ENCODE data around the gene NFKBIZ.

Gene NFKBIZ

DNA sequence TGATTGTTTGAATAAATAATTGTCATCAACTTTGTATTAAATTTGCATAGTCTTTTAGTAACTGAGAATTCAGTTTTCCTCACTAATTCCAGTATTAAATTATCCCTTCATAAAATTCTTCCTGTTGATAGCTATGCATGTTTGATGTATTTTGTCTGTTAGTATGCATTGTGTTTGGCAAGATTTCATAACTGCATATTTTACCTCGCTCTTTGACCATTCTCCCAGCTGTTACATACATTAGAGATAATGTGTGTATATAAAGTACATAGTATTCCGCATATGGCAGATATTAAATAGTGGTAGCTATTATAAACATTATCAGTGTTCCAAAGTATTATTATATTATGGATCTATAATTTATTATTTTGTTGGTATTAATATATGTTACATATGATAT is 10.6 kb upstream of the NFKBIZ start:
- TF ChIP-seq, protein P1, sequence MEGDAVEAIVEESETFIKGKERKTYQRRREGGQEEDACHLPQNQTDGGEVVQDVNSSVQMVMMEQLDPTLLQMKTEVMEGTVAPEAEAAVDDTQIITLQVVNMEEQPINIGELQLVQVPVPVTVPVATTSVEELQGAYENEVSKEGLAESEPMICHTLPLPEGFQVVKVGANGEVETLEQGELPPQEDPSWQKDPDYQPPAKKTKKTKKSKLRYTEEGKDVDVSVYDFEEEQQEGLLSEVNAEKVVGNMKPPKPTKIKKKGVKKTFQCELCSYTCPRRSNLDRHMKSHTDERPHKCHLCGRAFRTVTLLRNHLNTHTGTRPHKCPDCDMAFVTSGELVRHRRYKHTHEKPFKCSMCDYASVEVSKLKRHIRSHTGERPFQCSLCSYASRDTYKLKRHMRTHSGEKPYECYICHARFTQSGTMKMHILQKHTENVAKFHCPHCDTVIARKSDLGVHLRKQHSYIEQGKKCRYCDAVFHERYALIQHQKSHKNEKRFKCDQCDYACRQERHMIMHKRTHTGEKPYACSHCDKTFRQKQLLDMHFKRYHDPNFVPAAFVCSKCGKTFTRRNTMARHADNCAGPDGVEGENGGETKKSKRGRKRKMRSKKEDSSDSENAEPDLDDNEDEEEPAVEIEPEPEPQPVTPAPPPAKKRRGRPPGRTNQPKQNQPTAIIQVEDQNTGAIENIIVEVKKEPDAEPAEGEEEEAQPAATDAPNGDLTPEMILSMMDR (conservative IDR thresholded peaks at IDR 0.05; ENCODE audit: low read depth), result no peak
- ChIA-PET POLR2A (ENCODE audit: low non-redundant PET) (no interaction called here), CTCF (no interaction called here)
- no peak for DNase-seq (ENCODE audit: low spot score)
- H3K27ac ChIP-seq, result no peak overlapping the region

DNA sequence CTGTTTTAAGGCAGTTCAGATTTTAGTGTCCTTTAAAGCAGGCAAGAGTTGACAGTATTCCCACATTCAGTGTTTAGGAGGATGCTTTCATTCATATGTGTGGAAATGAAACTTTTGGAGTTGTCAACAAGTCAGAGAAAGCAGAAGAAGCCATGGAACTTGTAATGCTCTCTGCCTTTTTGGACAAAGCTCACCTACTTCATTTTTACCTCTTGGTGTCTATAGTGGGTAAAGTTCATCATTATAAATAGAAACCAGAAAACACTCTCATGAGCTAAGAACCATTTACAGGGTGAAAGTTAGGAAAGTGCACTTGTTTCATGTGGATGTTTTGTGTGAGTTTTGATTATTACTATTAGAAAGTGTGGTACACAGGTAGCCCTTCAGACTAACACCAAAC is 9.2 kb upstream of the NFKBIZ start:
- TF ChIP-seq, protein P1 (conservative IDR thresholded peaks at IDR 0.05; ENCODE audit: low read depth), result no peak
- H3K27ac ChIP-seq, result no peak overlapping the region
- CTCF ChIA-PET, result no interaction called here
- no peak for DNase-seq (ENCODE audit: low spot score)
- POLR2A ChIA-PET (ENCODE audit: low non-redundant PET), result no interaction called here

DNA sequence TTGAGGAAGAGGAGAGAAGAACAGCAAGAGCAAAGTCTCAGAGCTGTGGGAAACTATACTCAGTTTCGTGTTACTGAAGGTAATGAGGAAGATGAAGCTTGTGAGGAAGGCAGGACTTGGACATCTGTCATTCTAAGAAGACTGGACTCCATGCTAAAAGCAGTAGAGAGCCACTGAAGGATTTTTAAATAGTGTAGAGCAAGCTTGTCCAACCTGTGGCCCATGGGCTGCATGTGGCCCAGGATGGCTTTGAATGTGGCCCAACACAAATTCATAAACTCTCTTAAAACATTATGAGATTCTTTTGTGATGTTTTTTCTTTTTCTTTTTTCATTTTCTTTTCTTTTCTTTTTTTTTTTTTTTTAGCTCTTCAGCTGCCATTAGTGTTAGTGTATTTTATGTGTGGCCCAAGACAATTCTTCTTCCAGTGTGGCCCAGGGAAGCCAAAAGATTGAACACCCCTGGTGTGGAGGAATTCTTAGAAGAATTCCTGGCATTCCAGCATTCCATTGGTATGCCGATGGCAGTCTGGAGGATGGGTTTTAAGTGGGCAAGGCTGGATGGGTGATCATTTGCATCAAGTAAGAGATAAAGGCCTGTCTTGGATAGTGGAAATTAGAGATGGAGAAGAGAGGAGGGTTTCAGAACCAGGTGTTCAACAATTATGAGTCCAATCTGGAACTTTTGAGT is 6.9 kb upstream of the NFKBIZ start:
- ChIA-PET CTCF (no interaction called here), POLR2A (ENCODE audit: low non-redundant PET) (no interaction called here)
- no peak for DNase-seq (ENCODE audit: low spot score)
- no peak overlapping the region for H3K27ac ChIP-seq
- TF ChIP-seq, protein P1 (conservative IDR thresholded peaks at IDR 0.05; ENCODE audit: low read depth), result no peak

DNA sequence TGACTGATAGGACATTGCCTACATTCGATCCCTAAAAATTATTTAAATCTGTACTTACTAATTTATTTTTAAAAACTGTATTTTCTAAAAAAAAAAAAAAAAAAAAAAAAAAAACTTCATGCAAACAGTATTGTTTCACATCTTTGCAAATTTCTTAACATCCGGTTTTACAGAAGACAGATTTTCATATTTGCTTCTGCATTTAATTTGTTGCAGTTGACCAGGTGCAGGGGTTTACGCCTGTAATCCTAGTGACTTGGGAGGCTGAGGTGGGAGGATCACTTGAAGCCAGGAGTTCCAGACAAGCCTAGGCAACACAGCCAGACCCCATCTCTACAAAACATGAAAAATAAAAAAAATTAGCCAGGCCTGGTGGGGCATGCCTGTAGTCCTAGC is 6.4 kb upstream of the NFKBIZ start:
- ChIA-PET CTCF (no interaction called here), POLR2A (ENCODE audit: low non-redundant PET) (no interaction called here)
- no peak overlapping the region for H3K27ac ChIP-seq
- TF ChIP-seq, protein P1 (conservative IDR thresholded peaks at IDR 0.05; ENCODE audit: low read depth), result no peak
- no peak for DNase-seq (ENCODE audit: low spot score)

DNA sequence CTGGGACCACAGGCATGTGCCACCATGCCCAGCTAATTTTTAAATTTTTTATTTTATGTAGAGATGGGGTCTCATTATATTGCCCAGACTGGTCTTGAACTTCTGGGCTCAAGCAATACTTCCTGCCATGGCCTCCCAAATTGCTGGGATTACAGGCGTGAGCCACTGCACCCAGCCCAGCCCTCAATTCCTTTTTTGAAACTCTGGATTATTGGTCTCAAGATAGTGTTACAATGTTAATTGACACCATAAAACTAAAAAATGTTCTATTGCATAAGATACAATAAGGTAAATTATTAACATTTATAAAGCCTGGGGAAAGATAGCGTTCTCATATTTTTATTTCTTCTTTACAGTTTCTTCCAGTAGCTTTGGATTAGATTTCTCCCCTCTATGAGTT is 3.9 kb upstream of the NFKBIZ start:
- ChIA-PET CTCF (no interaction called here), POLR2A (ENCODE audit: low non-redundant PET) (no interaction called here)
- H3K27ac ChIP-seq, result no peak overlapping the region
- TF ChIP-seq, protein P1 (conservative IDR thresholded peaks at IDR 0.05; ENCODE audit: low read depth), result no peak
- DNase-seq (ENCODE audit: low spot score), result no peak

DNA sequence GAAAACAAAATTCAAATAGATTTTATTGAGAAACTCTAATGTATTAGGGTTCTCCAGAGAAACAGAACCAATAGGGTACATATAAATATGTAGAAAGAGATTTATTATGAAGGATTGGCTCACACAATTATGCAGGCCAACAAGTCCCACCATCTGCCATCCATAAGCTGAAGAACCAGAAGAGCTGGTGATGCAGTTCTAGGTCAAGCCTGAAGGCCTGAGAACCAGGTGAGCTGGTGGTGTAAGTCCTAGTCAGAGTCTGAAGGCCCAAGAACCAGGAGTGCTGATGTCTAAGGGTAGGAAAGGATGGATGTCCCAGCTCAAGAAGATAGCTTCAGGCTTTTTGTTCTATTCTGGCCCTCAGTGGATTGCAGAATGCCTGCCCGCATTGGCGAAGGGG is 2.6 kb upstream of the NFKBIZ start:
- ChIA-PET CTCF (no interaction called here), POLR2A (ENCODE audit: low non-redundant PET) (no interaction called here)
- no peak overlapping the region for H3K27ac ChIP-seq
- TF ChIP-seq, protein P1 (conservative IDR thresholded peaks at IDR 0.05; ENCODE audit: low read depth), result no peak
- DNase-seq (ENCODE audit: low spot score), result no peak
